Stimulated activated CD4-positive, alpha-beta T cell treated with anti-CD3 and anti-CD28 coated beads, TNF-alpha, amount 100 ng/mL, for 1 hour (primary cell): Measurements from ENCODE around the gene GEMIN8.

Experiments
- DNase-seq, 3 donors: peaks; one replicate each; pipeline ENCODE4 v3.0.0-alpha.2; 2020; ENCODE audit warnings: low read depth in 3 of 3, low spot score in 1 of 3

GEMIN8 gene, protein sequence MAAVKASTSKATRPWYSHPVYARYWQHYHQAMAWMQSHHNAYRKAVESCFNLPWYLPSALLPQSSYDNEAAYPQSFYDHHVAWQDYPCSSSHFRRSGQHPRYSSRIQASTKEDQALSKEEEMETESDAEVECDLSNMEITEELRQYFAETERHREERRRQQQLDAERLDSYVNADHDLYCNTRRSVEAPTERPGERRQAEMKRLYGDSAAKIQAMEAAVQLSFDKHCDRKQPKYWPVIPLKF

DNA sequence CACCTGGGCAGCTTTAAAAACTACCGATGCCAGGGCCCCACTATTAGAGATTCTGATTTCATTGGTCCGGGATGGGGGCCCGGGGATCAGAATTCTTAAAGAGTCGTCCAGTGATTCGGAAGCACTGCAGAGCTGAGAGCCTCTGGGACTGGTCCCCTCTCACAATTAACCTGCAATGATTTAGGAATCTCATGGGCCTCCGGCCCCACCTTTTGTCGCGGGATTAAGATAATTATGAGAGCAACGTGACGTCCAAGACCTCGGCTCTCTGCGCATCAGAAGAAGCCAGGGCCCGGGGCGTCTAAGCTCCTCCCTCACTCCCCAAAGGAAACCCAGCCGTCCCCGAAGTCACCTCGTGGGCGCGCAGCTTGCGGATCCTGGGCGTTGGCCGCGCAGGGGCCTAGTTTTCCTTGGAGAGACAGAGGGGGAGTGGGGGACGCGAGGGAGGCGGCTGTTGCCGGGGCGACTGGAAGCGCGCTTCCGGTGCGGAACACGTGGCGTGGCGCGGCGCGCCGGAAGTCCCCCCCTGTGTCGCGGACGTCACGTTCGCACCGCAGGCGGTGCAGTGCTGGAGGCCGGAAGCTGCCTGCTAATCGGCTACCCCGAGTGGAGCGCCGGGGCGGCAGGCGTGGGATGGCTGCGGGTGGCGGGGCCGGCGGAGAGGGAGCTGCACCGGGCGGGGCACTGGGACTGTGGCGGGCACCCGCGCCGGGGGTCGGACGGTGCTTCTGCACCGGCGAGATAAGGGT, at the start of gene GEMIN8:
TSS of gene GEMIN8 (minus strand) at position 468 of the 749 bp plus-strand sequence. CDS start 8,414 bp downstream, outside the sequence.
- peak; percentile 48 to 82 (median 63) for DNase-seq

DNA sequence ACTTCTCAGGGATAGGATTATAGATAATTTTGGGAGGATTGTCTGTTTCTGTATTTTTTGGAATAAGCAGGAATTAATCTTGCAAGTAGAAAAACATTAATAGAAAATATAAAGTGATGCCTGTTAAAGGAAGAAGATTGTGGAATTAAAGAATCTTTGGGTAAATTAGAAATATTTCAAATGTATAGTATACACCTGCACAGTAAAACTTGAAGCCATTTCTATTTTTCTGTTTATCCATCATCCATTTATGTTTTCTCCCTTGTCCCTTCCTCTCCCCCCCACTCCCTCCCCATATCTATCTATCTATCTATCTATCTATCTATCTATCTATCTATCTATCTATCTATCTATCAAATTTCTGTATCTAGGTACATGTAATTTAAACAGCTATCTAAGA, 46.9 kb upstream of the GEMIN8 start:
- DNase-seq = no peak

DNA sequence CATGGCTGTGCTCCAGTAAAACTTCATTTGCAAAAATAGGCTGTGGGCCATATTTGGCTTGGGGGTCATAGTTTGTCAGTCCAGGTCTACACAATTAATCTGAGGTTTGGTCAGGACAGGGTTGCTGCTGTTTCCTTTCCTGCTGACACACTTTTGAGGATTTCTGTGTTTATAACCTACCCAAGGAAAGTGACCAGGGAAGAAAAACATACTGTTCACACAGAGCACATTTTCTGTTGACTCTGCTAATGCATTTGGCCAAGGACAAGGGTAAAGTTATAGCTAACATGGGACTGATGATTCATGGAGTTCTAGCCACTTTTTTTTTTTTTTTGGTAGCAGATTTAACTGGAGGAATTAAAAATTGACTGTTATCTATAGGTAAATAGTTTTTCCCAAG, 43.9 kb upstream of the GEMIN8 start:
- DNase-seq = no peak

DNA sequence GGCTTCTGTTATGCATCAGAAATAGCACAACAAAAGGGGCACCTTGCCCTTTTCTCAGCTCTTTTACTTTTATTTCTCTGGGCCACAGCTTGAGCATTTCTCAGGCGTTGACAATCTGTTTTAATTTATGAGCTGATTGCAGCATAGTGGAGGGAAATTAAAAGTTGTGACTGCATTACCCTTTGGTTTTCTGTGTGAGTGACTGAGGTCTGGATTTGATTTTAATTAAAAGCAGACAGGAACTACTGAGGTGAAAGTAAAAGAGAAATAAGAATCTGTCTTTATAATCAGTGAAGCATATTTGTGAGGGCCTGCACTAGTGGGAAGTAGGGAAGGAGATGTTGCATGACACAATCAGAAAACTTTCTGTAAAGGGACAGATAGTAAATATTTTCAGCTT, 43.4 kb upstream of the GEMIN8 start:
- DNase-seq = no peak

DNA sequence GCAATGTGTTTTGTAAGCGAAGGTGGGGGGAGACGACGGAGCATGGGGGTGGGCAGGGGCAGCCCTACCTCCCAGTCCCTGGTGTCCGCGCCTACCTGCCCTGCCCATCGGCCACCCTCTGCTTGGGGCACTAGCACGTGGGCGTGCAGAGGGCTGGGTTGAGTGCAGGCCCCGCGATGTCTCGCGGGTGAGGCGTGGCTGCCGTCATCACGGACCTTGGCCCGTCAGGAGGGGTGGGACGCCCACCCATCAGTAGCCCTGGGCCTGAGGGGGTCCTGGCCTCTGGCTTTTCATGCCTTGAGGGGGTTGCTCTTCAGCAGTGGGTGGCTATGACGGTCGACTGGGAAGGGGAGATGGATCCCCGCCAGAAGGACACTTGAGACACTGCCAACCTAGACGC, 36.1 kb upstream of the GEMIN8 start:
- DNase-seq = no peak

DNA sequence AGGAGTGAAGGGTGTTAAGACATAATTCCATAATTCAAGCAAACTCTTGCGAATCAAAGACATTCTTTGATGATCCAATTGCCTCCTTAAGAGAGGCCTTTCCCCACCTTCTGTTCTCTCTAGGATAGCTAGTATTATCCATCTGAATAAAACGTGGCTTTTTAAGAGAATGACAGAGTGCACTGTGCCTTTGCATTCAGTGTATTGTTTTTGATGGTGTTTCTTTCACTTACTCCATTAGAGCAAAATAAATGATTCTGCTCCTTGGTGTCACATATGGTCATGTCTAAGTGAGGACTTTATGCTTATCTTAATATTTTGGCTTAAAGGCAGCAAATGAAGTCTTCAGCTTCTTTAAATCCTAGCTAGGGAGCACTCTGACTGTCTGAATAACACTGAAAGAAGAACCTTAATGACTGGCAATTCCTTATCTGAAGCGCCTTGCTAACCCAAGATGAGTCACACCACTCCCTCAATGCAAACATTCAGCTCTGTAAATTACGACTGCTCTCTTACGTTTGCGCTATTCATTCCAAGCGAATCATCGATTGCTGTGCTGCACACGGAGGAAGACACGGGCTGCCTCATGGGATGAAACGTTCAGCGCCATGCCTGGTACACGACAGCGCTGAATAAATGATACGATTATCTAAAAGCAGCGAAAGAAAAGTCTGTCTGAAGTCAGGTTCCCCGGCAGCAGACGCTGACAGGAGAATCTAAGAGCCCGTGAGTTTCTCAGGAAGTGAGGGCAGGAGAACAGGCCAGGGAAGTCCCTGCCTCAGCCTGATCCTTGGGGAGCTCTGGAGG, 35.1 kb upstream of the GEMIN8 start:
- no peak for DNase-seq

DNA sequence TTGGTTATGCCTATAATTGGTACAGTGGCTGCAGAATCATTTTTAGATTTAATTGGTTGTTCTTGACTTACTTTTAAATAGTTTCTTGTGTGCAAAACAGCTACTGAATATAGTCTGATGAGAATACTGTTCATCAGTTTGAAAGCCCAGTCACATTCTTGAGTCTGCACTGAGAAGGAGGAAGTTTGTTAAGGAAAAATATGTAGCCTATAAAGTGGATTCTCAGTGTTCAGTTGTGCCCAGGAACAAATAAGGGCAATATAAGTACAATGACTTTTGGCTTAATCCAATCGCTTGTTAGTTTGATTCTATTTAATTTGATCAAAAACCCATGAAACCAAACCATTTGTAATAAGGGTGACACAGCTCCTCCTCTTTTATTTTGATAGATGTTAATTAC, 32.8 kb upstream of the GEMIN8 start:
- DNase-seq = no peak

DNA sequence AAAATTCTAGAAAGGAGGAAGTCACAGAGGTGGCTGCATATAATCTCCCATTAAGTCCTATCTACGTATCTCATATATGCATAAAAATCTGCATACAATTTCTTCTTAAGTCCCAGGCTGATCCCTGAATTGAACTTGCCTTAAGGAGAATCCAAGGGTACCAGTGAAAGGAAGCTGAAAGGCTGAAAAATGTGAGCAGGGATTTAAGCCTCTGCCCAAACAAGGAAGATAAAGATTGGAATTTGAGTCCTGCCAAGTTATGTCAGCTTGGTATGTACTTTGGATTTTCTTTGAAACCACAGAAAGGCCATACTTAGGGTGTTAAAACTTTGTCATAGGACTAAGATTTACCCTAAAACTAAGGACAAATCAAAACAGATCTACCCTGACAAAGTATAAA, 26.5 kb upstream of the GEMIN8 start:
- DNase-seq = no peak

DNA sequence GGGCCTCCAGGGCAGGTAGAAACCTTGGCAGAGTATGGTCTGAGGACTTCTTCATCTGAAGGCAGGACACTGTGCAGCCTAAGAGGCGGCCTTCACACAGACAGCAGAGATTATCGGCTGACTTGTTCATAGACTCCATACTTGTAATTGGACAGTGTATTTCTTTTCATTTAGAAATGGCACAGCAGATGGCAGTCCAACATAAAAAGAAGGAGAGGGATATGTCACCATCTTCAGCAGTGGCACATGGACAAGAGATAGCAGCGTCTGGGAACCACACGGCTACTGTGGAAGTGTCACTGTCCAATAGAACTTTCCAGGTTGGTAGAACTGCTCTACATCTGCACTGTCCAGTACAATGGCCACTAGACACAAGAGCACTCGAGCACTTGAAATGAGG, 21.7 kb upstream of the GEMIN8 start:
- no peak for DNase-seq

DNA sequence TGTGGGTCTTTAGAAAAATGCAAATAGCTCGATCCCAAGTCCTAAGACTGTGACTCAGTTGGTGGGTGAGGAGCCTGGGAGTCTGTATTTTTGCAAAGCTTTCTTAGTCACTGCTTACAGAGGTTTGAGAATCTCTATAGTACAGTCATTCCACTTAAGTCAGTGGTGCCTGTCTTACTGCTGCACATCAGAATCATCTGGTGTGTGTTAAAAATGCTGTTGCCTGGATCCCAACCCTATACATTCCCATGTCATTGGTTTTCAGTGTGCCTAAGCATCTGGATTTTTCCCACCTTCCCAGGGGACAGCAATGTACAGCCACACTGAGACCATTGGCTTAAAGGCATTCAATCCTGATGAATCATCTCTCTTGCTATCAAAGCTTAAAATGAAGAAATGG, 21.0 kb upstream of the GEMIN8 start:
- DNase-seq = no peak

DNA sequence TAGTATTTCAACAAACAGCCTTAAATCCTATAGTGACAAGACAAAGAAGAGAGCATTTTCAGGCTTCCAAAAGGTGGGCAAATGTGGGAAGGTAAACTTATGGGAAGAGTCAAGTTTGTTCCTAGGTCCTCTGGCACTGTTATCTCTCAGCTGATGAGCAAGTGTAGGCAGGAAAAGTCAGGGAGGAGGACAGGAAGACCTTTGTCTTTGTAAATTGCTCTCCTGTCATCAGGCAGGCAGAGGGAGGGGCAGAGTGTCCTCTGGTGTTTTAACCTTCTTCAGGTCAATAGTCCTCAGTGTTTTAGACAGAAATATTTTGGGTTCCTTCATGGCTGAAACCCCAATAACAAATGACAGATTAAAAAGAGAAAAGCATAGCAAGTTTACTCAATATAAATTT, 13.5 kb upstream of the GEMIN8 start:
- no peak for DNase-seq

DNA sequence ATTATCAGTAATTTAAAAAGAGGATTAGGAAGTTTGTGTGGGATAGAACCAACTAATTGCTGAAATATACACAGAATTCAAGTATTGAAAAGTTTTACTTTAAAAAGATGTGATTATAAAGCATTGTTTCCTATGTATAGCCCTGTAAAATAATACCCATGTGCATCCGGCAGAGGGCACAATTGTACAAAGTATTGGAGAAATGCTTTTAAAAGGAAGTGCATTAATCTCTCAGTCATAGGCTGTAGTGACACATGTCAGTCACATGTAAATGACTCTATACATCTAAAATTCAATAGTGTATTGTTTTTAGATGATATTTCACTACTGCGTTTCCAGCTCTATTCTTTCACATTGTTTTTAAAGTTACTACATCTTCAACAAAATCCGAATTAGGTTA, 9.7 kb upstream of the GEMIN8 start:
- DNase-seq = peak; percentile 21 to 32 (median 27)

DNA sequence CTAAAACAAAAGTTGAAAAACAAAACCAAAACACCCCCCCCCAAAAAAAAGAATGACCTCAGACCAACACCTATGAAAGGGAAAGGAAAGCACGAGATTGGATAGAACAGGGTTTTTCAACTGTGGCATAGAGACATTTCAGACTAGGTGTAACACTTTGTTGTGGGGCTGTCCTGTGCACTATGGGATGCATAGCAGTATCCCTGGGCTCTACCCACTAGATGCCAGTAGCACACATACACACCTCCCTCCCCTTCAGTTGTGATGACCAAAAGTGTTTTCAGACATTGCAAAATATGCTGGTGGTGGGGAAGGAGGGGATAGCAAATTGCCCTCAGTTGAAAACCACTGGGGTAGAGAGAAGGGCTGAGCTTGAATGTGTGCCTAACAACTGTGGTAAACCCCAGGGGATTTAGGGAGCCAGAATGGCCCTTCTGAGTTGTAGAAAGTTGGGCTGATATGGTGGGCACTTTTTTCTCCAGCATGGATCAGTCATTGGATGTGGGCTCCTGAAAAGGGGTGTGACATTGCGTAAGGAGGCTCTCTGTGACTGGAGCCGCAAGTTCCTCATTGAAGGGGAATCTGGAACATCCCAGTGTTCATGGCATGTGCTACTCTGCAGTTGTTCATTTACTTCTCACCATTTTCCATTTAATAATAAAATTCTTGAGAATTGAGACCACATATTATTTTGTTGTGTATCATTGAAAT, 8.8 kb upstream of the GEMIN8 start:
- DNase-seq = no peak

DNA sequence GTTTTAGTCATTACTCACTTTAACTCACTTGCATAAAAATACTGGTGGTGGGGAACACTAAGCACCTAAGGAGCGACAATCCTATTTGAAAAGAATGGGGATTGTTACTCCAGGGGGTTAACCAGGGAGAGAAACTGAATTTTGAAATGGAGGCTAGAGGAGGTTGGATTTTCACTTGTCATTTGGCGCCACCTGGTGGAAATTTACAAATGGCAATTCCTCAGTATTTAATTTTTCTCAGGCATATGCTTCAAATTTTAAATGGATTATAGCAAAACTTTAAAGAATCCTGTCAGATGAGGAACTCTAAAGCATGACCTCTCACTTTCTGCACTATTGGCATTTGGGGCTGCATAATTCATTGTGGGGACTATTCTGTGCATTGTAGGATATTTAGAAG, 2.7 kb upstream of the GEMIN8 start:
- DNase-seq = peak; percentile 5 to 35 (median 10)

DNA sequence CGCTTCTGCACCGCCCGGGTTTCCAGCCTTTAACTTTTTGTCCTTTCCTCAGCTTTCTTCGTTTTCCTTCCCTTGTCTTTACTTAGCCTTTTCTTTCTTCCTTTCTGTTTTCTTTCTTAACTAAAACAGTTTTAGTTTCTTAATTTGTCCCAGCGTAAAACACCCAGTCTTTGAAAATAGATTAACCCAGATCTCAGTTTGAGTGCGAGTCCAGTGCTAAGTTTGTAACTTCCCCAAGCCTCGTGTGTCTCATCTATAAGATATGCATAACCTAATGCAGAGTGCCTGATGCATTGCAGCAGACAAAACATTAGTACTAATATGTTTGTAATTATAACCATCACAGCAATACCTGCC, 460 bp upstream of the GEMIN8 start:
- no peak for DNase-seq

DNA sequence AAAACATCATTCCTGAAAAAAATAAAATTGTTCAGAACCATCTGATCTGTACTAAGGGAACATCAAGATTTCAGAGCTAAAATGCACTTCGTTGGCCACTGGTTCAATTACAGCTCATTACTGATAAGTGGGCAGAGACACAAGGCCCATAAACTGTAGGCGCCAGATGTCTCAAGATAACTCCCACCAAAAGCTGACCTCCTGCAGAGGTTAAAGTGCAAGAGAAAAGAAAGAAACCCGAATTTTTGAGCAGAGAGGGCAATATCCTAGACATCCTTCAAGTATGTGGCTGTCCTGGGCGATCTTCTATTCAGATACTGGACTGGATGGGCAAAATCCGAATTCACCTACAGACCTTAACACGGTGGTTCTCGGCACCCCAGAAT, 660 bp downstream of the GEMIN8 start:
- no peak for DNase-seq

DNA sequence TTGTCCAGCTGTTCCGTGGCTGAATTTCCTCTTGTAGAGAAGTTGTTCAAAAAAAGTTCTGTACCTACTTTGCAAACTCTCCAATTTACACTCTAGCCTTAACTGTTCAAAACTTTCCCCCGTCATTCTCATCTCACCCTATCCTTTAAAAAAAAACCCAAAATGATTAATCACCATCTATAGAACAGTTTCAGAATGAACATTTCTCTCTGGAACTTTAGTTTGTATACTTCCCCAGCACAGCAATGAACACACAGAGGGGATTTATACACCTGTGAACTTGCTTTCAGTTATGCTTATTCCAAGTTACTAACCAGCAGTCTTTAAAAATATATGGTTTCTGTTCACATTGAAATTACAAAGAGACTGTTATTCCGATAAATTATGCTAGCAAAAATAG, 1.2 kb downstream of the GEMIN8 start:
- no peak for DNase-seq

DNA sequence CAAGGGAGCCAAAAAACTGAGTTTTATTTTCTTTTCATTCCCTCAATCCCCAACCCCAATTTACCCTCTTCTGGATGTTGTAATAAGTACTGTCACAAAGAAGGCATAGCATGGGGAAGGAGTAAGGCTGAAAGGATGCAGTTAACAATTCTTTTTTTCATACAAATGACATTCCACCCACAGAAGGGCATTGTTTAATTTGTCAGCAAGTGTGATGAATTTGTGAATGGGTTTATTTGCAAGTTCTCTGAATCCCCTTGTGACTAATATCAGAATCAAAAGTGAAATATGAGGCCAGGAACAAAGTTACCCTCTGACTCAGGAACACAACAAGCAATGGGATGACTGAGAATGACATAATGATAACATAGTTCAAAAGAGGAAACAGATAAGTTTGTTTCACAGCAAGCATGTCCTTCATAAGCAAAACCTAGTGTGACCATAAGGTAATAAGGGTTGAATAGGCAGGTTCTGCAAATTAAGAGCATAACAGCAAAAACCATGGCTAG, 2.1 kb downstream of the GEMIN8 start:
- no peak for DNase-seq

DNA sequence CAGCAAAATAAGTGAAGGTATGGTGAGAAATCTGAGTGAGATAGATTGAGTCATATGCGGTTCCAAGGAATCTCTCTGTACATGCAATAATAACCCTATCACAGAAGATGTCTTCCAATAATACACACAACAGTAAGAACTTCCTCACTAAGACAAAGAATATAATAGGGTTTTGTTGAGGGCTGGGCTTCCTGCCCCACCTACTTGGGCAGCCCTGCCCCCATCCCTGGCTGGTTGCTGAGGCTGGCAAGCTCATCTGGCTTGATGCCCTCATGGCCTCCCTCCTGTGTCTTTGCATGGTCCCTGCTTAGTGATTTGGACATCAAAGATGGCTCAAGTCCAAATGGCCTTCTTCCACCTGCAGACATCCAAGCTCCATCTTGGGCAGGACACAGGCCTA, 2.7 kb downstream of the GEMIN8 start:
- DNase-seq = peak in 1 of 3 donors; percentile 4

DNA sequence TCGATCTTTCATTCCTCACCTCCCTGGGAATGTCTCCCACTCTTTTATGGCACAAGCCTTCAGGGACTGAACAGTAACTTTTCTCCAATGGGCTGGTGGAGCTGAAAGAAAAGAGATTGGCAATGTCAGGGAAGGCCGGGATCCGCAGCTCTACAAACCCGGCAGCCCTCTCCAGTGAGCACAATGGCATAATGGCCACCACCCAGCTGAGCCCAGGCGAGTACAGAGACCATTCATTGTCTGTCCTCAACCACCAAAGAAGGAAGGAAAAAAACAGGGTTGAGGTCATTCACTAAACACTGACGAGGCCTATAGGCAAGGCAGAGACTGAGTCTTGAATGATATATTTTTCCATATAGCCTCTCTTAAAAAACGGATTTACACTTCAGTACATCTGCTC, 3.6 kb downstream of the GEMIN8 start:
- no peak for DNase-seq

DNA sequence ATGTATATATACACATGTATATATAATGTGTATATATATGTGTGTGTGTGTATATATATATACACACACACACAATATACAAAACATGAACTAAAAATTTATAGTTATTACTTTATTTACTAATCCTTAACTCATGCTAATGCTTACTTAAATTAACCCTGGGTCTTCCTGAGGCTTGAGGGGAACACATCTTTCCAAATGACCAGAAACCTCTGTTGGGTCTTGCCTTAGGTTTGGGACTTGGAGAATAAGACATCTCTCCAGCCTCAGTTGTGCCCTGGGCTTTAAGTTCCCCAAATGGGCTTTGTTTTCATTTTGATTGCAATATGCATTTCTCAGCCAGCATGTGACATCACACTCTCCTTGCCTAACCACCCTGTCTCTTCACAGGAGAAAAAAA, 7.7 kb downstream of the GEMIN8 start:
- no peak for DNase-seq
